NCI-H2196 (cell line): ENCODE data around the gene DEFB129.
"Not testable (repeated sequence)": the region's sequence is repeated elsewhere in the genome, so short reads cannot be mapped to it uniquely, and the experiment has no call there.

Experiments
- DNase-seq: peaks from one replicate; lab custom pipeline; 2025; ENCODE audit not compliant: unreplicated experiment; lab: John Stamatoyannopoulos, UW

DEFB129 gene

GRCh38 chr20:252801-253200 is 25.7 kb downstream of the DEFB129 start:
- DNase-seq, result no peak

GRCh38 chr20:253447-253846 is 26.4 kb downstream of the DEFB129 start:
- DNase-seq, result not testable (repeated sequence)

- DNase-seq, result no peak
Observed at GRCh38 chr20:257419-257818, 30.4 kb downstream of the DEFB129 start, which contains the start of gene DEFB132. Gene DEFB132 (plus strand): TSS chr20:257724. CDS start chr20:257779, 55 bp downstream.

- no peak for DNase-seq
Observed at GRCh38 chr20:258269-258858, 31.3 kb downstream of the DEFB129 start.

GRCh38 chr20:258963-259362 is 31.9 kb downstream of the DEFB129 start:
- no peak for DNase-seq

- no peak for DNase-seq
Observed at GRCh38 chr20:259981-260380, 32.9 kb downstream of the DEFB129 start.

- no peak for DNase-seq
Observed at GRCh38 chr20:263701-264100, 36.6 kb downstream of the DEFB129 start.

GRCh38 chr20:266596-267562 is 39.8 kb downstream of the DEFB129 start:
- peak; percentile 92 for DNase-seq

GRCh38 chr20:270517-270916 is 43.5 kb downstream of the DEFB129 start:
- no peak for DNase-seq

- no peak for DNase-seq
Observed at GRCh38 chr20:271069-271468, 44.0 kb downstream of the DEFB129 start.

- DNase-seq, result no peak
Observed at GRCh38 chr20:271528-271927, 44.5 kb downstream of the DEFB129 start.

GRCh38 chr20:272718-273117 is 45.7 kb downstream of the DEFB129 start:
- DNase-seq, result no peak

GRCh38 chr20:273884-274283 is 46.8 kb downstream of the DEFB129 start:
- no peak for DNase-seq

GRCh38 chr20:275791-276190 is 48.7 kb downstream of the DEFB129 start:
- no peak for DNase-seq

- no peak for DNase-seq
Observed at GRCh38 chr20:276620-277495, 49.8 kb downstream of the DEFB129 start.

- DNase-seq, result no peak
Observed at GRCh38 chr20:277496-277781, 50.4 kb downstream of the DEFB129 start.

- no peak for DNase-seq
Observed at GRCh38 chr20:278181-278580, 51.1 kb downstream of the DEFB129 start.

- no peak for DNase-seq
Observed at GRCh38 chr20:278607-279571, 51.8 kb downstream of the DEFB129 start.
